GM12892 (cell line): Measurements from ENCODE around the gene RANBP3.

Experiments
- POLR2A ChIP-seq: IDR thresholded peaks from 2 replicates; pipeline ENCODE4 v1.6.1; 2011; ENCODE audit warnings: low read depth, low read length, control low read depth
- POLR2AphosphoS5 ChIP-seq: IDR thresholded peaks from 2 replicates; pipeline ENCODE4 v1.6.1; 2011; ENCODE audit warnings: low read depth, low read length, control low read depth
- TAF1 ChIP-seq: IDR thresholded peaks from 2 replicates; pipeline ENCODE4 v1.6.1; 2011; ENCODE audit warnings: low read depth, mild to moderate bottlenecking, control low read depth, low read length, borderline replicate concordance

DNA sequence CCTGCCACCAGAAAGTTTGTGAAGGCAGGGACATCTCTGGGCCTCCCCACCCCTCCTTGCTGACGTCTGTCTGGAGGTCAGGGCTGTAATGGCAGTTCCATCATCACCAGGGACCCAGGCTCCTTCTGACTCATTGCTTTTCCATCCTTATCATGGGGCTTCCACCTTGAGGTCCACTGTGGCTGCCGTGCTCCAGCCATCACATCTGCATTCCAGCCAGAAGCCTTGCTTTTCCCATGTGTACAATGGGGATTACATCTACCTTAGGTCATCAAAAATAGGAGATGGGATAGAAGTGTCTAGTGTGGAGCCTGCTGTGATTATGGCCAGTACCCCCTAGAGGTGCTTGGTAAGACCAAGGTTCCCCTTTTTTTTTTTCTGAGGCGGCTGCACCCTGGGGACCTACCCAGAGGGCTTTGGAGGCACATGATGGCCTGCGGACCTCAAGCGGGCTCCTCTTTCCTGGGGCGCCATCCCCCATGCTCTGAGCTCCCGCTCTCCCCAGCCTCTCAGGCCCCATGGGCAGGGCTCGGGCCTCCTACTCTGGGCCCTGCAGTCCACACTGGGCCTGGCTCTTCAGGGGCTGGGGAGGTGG lies 13.4 kb upstream of the RANBP3 start:
- TF ChIP-seq POLR2A (no peak), POLR2AphosphoS5 (no peak), TAF1 (no peak)
